Measurements from ENCODE around the gene SLC35F1.
"Not testable (repeated sequence)": the region's sequence is repeated elsewhere in the genome, so short reads cannot be mapped to it uniquely, and the experiment has no call there.

SLC35F1 gene

DNA sequence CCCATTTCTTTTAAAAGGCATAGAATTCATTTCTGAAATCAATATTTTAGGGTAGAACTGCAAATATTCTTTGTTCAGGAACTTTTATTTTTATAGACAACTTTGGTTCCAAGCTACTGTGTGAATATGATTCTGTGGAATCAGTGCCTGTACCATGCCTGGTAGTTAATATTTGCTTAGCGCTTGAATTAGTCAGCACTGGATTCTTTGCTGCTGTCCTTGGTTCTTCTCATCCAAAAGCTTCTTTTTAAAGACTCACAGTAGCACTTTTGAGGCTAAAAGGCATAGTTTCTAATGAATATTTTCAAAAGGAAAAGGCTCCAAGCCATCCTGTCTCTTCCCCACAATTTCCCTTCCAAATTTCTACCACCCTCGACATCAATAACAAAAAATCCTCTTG lies 109.5 kb downstream of the SLC35F1 start:
- no peak for DNase-seq

DNA sequence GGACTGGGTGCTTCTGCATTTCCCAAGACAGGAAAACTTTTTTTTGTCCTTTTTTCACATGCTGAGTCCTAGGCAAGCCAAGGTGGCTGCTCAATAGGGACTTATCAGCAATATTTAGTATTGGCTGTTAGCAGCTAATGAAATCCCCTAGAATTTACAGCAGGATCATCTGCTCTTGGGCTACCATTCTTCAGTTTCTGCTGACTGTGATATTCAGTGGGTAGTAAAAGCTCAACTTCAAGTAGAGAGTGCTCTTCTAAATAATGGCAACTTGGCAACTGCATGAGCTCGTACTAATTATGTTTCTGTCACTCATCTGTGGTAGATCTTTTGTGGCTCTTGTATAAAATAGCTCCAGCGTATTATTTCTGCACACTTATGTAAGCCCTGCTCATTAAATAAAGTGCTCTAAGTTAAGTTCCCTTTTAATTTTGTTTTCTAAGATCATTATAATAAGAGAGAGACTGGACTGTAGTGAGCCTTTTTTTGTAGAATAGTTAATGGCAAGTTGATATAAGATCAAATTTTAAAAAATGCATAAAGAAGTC lies 110.3 kb downstream of the SLC35F1 start:
- DNase-seq: no peak

DNA sequence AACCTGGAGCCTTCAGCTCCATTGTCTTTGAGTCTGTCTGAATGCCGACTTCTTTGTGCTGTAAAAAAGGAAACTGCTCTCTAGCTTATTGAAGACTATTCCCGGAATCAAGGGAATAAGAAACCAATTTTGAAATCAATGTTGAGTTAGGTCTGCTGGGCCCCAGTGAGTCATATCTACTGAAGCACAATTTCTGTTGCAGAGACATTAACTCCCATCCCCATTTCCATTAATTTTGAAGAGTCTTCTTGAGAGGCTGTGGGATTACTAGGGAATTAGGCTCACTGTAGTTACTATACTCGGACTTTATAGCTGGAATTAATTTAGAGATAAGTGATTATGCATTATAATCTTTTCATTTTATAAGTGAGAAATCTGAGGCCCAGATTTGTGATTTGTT lies 116.7 kb downstream of the SLC35F1 start:
- no peak for DNase-seq

DNA sequence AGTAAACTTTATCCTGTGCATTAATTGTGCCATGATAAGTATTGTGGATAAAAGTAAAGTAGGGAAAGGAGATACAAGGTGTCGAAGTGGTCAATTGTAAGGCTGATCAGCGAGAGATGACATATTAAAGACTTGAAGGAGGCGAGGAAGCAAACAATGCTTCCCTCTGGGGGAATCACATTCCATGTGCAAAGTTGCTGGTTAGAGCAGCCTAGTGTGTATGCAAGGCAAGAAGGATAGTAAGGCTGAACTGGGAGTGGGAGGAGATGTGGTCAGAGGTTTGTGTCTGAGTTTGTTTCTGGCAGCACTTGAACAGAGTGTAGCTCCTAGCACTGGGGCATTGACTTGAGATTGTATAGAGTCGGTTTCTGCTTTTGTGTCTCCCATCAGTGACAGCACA lies 122.9 kb downstream of the SLC35F1 start:
- no peak for DNase-seq

DNA sequence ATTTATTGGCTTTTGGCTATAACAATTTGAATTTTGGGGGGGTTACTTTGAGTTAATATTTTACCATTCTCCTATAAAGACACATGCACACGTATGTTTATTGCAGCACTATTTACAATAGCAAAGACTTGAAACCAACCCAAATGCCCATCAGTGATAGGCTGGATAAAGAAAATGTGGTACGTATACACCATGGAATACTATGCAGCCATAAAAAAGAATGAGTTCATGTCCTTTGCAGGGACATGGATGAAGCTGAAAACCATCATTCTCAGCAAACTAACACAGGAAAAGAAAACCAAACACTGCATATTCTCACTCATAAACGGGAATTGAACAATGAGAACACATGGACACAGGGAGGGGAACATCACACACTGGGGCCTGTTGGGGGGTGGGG lies 130.4 kb downstream of the SLC35F1 start:
- not testable (repeated sequence) for DNase-seq

DNA sequence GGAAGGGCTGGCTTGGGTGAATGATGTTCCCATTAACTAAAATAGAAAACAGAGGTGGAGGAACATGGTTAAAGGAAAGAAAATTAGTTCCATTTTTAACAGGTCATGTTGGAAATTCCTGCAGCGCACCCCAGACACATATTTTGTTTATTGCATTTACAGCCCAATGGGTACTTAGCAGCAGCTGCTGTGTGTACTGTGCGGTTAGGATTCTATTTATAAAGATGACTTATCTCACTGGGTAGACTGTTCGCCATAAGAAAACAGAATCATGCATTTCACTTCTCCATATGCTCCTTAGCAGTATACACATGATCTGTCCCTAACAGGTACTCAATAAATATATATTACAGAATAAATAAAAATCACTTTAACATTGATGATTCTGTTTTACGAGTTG lies 135.8 kb downstream of the SLC35F1 start:
- DNase-seq: no peak

DNA sequence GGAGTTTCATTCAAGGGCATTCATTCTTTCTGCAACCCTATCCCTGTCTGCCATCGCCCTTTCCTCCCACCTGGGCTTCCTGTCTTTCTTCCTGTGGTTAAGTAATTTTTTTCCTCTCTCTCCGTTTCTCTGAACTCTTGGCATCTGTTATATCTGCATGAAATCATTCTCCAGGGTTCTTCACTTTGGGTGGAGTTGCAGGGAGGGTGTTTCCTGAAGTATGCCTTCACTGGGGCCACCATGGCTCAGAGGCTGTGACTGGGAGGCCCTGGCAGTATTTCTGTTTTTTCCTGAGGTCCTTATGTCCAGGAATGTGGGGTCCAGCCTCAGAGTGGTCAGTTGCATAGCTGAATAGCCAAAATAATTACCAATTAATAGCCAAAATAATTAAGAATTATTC lies 137.2 kb downstream of the SLC35F1 start:
- no peak for DNase-seq

DNA sequence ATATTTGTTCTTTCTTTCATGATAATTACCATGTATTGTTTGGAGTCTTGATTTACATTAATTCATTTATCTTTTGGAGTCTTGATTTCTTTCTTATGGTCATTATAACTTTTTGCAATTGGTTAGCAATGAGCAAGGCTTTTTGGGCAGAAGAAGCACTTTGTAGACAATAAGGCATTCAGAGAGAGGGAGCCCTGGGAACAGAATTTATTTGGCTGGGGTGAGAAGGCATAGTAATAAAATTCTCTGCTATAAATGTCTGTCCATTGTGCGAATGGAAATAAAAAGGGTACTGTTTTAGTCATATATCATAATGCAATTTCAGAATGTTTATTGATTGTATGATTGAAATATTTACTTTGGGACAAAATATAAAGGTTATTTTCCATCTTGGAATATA lies 147.0 kb downstream of the SLC35F1 start:
- DNase-seq: no peak

DNA sequence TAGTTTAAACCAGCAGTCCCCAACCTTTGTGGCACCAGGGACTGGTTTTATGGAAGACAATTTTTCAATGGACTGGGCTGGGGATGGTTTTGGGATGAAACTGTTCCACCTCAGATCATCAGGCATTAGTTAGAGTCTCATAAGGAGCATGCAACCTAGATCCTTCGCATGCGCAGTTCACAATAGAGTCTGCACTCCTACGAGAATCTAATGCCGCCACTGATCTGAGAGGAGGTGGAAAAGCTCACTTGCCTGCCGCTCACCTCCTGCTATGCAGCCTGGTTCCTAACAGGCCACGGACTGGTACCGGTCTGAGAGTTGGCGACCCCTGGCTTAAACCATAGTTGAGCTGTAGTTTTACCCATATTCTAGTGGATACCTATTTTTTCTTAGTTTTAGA lies 154.6 kb downstream of the SLC35F1 start:
- no peak for DNase-seq

DNA sequence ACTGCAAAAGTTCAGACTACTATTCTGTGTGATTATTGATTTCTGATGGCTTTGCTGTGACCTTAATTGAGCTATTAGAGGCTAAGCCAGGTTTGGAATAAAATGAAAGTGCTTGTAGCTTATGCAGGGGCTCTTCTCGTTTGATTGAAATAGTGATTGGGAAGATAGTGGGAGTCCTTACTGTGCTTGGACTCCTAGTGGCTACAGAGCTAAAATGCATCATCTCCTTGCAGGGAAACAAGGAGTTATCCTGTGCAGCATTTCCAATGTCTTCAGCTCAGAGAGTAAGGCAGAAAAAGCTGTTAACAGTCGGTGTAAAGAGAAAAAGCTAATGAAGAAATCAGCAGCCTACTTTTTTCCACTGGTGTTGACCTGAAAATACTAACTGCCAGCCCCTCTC lies 173.5 kb downstream of the SLC35F1 start:
- no peak for DNase-seq

DNA sequence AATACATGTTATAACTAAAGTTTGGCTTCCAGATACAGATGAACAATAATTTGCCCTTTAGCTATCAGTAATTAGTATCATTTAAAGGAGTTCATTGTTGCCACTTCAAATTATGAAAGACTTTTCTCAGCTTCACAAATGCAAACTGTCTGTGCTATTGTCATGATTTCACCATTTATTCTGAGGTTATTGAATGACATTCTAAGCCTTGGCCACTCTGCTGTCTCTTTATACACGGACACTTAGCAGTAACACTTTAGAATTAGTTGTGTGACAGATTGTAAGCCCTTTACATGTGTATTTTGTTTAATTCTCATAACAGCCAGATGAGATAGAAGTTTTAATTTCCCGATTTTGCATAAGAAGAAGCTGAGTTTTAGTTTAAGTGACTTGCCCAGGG lies 176.6 kb downstream of the SLC35F1 start:
- no peak for DNase-seq

DNA sequence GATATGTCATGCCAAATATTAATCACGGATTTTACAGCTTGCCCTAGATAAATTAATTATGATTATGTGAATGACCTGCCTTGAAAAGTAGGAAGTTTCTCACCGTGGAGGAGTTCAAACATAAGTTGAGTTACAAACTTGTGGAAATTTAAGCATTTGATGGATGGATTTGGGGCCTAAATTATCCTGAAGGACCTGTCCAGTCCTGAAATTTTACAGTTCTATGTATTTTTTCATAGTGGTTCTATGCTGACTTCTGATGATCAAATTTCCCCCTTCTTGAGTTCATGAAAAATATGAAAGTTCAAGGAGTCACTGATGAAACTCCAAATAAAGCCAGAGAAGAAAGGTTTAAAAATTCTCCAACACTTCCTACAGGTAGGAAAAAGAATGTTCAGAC lies 178.6 kb downstream of the SLC35F1 start:
- no peak for DNase-seq

DNA sequence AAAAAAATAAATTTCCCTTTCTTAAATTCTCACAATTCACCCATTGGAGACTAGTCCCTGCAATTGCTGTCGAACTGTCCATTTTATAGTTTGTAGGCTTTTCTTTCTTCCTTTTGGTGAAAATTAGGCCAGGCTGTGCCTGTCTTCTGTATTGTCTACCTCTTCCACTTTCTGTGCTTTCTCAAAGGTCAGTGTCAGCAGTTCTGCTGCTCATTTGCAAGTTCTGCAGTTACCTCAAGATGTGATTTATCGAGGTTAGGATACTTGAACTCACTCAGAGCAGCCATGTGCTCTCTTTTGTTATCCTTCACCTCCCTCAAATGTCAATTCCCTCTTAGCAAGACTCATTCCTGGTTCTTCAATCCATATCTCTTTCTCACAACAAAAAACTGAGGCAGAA lies 179.1 kb downstream of the SLC35F1 start:
- DNase-seq: no peak

DNA sequence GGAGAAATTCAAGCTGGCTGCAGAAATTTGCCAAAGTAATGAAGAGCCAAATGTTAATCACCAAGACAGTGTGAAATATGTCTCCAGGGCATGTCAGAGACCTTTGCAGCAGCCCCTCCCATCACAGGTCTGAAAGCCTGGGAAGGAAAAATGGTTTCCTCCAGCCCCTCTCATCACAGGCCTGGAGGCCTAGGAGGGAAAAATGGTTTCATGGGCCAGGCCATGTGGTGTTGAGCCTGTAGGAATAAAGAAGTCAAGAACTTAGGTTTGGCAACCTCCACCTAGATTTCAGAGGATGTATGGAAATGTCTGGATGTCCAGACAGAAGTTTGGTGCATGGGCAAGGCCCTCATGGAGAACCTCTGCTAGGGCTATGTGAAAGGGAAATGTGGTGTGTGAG lies 185.0 kb downstream of the SLC35F1 start:
- no peak for DNase-seq

DNA sequence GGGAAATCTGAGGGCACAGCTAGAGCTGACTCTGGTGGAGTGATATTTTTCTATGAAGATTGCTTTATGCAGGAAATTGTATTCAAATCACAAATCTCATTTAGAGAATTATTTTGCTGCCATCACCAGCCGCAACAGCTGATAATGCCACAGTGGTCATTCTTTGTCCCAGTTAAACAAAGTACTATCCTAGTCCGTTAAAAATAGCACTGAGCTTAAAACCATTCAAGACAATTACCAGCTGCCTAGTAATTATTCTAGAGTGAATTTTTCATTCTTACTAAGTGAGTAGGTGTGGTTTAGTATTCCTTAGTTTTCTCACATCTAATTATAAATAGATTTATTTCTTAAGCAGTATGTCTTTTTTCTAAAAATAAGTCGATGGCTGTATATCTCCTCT lies 190.5 kb downstream of the SLC35F1 start:
- DNase-seq: no peak

DNA sequence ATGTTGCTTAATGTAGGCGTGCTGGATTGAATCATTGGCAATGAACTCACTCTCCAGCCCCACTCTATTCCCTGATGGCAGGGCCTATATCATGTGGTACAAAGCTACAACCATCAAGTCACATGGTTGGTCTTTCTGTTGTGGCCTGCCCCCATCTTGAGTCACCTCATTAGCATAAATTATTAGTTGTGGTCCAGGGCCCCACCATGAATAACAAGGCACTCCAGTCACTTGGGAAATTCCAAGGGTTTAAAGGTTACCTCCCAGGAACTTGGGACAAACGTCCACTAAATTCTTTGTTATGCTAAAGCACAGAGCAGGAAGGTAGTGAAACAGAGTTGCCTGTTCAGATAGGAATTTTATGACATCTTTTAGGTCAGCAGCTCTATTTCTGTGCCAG lies 193.7 kb downstream of the SLC35F1 start:
- DNase-seq: no peak

DNA sequence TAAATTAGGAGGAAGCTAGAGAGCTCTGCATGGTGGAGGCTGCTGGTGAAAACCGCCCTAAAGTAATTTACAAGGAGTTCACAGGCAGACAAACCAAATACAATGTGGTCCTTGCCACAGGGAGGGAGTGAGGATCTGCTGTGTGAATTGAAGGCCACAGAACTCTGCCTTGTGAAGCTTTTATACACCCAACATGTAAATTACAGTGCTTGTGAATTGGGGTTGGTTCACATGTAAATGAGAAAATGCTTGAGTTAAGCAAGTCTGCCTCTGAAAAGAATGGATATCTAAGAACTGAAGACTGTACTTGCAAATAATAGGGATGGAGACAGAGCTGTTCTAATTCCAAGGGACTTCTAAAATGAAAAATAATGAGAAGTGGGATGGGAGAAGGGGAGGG lies 194.2 kb downstream of the SLC35F1 start:
- no peak for DNase-seq

DNA sequence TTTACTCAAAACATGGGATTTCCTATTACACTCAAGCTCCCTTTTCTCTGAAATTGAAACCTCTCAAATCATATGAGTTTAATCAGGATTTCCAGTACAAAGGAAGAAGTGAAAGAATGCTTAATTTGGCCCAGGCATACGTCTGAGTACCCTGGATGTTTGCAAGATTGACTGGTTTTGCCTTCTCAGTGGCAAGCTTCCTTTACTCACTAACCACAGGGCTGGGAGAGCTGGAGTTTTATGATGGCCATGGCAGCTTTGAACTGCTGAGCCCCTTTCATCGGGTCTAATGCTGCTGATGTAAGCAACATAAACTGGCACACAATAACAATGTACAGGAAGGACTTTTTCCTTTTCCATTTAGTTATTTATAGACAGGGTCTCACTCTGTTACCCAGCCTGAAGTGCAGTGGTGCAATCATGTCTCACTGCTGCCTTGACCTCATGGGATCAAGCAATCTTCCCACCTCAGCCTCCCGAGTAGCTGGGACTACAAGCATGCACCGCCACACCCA lies 194.8 kb downstream of the SLC35F1 start:
- DNase-seq: no peak

DNA sequence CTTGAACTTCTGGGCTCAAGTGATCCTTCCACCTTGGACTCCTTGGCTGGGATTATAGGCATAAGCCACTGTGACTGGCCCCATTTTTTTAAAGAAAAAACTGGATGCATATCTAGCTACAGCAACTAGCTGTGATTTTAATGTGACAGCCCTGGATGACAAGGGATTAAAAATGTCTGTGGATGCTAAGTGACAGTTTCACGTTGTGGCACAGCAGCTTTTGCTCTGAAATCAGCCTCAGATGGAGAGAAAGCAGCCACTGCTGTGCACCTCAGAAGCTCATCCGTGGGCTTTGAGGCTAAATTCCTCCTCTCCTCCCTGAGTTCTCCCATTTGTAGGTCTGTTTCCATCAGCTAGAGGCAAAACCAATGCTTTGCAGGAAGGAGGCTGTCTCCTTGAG lies 195.3 kb downstream of the SLC35F1 start:
- no peak for DNase-seq

DNA sequence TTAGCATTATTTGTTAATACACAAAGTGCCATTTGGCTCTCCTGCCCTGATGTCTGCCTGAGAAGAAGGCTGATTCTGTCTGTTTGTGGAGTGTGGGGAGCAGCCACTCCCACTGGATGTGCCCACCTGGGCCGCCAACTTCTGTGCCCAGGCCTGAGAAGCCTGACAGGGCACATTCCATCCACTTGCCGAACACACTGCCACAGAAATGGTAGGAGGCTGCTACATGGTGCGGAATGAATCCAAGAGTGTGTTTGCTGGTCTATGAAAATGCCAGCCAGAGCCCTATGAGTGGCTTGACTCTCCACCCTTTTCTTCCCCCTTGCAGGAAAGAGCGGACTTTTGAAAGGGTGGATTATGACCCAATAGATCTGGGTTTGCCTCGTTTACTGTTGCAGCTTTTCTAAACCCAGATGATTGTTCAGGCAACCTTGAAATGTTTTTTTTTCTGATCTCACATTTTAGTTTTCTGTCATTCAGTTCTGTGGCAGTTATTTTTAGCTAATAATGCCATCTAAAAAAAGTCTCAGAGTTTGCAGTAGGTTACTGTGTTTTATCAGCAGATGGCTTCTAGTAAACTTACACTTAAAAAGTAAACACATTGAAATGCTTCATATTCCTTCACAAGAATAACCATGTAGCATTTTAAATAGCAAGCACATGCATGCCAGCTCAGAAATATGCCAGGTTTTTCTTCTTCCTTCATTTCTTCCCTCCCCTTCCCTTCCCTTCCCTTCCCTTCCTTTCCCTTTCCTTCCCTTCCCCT lies 196.5 kb downstream of the SLC35F1 start:
- no peak for DNase-seq

DNA sequence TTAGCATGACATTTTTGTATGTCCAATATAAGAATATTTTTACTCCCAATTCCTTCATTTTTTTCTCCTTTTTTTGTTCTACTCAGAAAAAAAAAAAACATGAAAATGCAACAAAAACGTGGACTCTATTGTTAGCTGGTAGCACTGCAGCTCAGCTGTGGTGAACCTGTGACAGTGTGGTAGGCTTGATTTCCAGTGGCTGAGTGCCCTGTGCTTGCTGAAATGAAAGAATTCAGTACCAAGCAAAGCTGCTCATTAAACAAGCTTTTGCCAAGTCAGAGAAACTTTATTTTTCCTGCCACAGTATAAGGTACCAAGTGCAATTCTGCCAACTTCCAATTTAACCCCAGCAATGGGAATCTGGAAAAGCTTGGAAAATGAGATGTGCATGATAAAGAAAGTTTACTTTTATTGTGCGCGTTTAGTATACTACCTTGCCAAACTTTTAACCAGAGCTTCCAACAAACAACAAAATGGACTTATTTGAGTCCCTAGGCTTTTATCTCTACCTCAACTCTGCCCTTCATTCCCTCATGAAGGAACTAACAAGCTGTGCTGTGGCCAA lies 215.2 kb downstream of the SLC35F1 start:
- no peak for DNase-seq

DNA sequence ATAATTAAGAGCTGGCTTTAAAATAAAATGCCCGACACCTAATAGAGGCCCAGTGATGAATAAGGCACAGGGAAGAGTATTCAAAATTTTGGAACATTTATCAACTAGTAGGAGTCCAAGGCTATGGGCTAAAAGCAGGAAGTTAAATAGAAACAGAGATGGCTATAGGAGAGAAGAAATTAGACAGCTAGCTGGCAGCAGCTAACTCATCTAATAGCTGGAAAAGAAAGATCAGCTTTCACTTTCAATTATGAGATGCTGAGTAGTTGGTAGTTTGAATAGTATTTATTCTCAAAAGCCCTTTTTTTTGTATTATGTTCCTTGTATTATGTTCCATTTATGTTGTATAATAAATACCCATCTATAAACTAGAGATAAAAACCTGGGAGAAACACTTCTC lies 215.7 kb downstream of the SLC35F1 start:
- DNase-seq: no peak

DNA sequence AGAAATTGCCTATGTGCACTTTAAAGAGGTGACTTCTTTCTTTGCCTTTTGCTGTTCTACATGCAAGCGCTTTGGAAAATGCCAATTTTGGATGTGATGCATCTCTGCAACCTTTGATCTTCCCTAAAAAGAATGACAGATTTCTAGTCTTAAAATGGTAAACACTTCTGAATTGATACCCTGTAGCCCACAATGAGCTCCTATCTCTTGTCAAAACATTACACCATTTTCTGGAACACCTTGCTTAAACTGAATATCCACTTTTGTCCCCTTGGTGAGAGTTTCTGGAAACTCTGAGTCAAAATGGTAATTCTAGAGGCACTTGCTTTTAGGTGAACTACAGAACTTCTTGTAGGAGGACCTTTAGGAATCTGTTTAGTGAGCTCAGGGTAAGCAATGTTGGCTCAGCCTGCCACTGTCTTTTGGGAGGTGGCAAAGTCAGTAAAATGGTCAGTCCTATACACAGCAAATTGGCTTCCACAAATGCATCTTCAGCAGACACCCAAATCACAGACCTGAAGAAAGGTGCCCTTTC lies 216.5 kb downstream of the SLC35F1 start:
- DNase-seq: no peak

DNA sequence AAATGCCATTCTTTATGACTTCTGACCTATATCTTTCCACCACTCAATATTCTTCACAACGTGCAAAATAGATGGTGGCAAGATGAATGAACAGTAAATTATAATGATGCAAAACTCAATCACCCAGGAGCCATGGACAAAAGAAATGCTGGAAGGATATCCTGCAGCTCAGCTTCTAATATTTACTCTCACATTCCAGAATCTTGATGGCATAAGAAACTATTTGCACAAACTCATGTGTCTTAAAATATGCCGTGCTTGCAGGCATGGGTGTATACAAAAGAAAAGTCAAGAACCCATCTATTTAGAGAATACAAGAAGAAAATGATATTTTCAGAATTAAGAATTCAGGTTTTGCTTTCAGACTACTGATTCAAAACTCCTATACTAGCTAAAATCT lies 217.8 kb downstream of the SLC35F1 start:
- no peak for DNase-seq

Data from activated CD4-positive, alpha-beta T cell treated with anti-CD3 and anti-CD28 coated beads for 1 hour (primary cell).